DOHH2 (cell line): Measurements from ENCODE around the gene ISOC2.

ENCODE experiments used
- CTCF ChIP-seq: fragments of 200-600 bp; sonication (generic); IDR thresholded peaks from one replicate; pipeline ENCODE4 v1.5.1; 2014; ENCODE audit warnings: antibody characterized with exemption, mild to moderate bottlenecking, low read depth, low read length; ENCODE audit not compliant: poor library complexity, severe bottlenecking
- EZH2phosphoT487 ChIP-seq: fragments of 200-600 bp; sonication (generic); IDR thresholded peaks from 2 replicates; pipeline ENCODE4 v1.6.1; 2017; ENCODE audit warnings: borderline replicate concordance, mild to moderate bottlenecking, antibody characterized with exemption, low read length, moderate library complexity, mixed read lengths

GRCh38 chr19:55443824-55444480 lies 17.5 kb downstream of the ISOC2 start:
- TF ChIP-seq CTCF: no peak
- TF ChIP-seq EZH2phosphoT487: no peak
